C4-2B (cell line): ENCODE measurements around the gene B4GALNT3.

ENCODE experiments used
- H3K27ac ChIP-seq: fragments of 450-650 bp; 2 replicates; pipeline ENCODE4 v1.5.1; 2017
- CTCF ChIP-seq: fragments of 450-650 bp; conservative IDR thresholded peaks from 2 replicates; pipeline ENCODE4 v1.5.1; 2017; ENCODE audit warnings: mild to moderate bottlenecking
- ZFX ChIP-seq: fragments of 450-650 bp; IDR thresholded peaks from 2 replicates; pipeline ENCODE4 v1.6.1; 2017

Gene B4GALNT3

GRCh38 chr12:585062-586061, 125.6 kb downstream of the B4GALNT3 start:
- TF ChIP-seq CTCF (no peak), ZFX (no peak)
- no peak overlapping the region for H3K27ac ChIP-seq

- TF ChIP-seq CTCF = no peak
- TF ChIP-seq ZFX = no peak
- H3K27ac ChIP-seq = no peak overlapping the region
Measured at GRCh38 chr12:586318-587071, 126.8 kb downstream of the B4GALNT3 start.

- TF ChIP-seq ZFX = no peak
- no peak overlapping the region for H3K27ac ChIP-seq
Measured at GRCh38 chr12:587132-588023, 127.6 kb downstream of the B4GALNT3 start.

- H3K27ac ChIP-seq = no peak overlapping the region
- TF ChIP-seq CTCF (no peak), ZFX (no peak)
Measured at GRCh38 chr12:588024-588322, 128.2 kb downstream of the B4GALNT3 start.

- TF ChIP-seq CTCF (no peak), ZFX (no peak)
- no peak overlapping the region for H3K27ac ChIP-seq
Measured at GRCh38 chr12:588646-589045, 128.9 kb downstream of the B4GALNT3 start.

GRCh38 chr12:590206-590750, 130.5 kb downstream of the B4GALNT3 start:
- H3K27ac ChIP-seq = no peak overlapping the region
- TF ChIP-seq CTCF = no peak
- no peak for TF ChIP-seq ZFX
